IPS-15b (cell line): ENCODE measurements around the gene DDX11.
"Not testable (repeated sequence)": the region's sequence is repeated elsewhere in the genome, so short reads cannot be mapped to it uniquely, and the experiment has no call there.

Experiments used
- H3K27me3 ChIP-seq: one replicate; pipeline ENCODE4 v1.6.1; 2013; ENCODE audit warnings: low read length; ENCODE audit not compliant: control insufficient read depth, insufficient read depth
- H3K36me3 ChIP-seq: one replicate; pipeline ENCODE4 v1.6.1; 2013; ENCODE audit warnings: low read length; ENCODE audit not compliant: control insufficient read depth, insufficient read depth
- H3K4me1 ChIP-seq: one replicate; pipeline ENCODE4 v1.6.1; 2013; ENCODE audit warnings: mild to moderate bottlenecking, low read length; ENCODE audit not compliant: control insufficient read depth, insufficient read depth
- H3K4me3 ChIP-seq: one replicate; pipeline ENCODE4 v1.5.1; 2013; ENCODE audit warnings: low read depth, low read length
- H3K9ac ChIP-seq: one replicate; pipeline ENCODE4 v1.6.1; 2013; ENCODE audit warnings: low read depth, mild to moderate bottlenecking, low read length
- H3K9me3 ChIP-seq: one replicate; pipeline ENCODE4 v1.6.1; 2013; ENCODE audit warnings: mild to moderate bottlenecking, low read length; ENCODE audit not compliant: control insufficient read depth, insufficient read depth

The DDX11 gene

GRCh38 chr12:31037931-31038330 is 35.7 kb upstream of the DDX11 start:
- Histone ChIP-seq H3K9me3 (no peaks in the 10 kb centered on the region), H3K4me3 (no peak overlapping the region), H3K27me3 (no peaks in the 10 kb centered on the region), H3K36me3 (no peaks in the 10 kb centered on the region), H3K9ac (no peak overlapping the region), H3K4me1 (no peaks in the 10 kb centered on the region)

- Histone ChIP-seq H3K9ac (no peak overlapping the region), H3K9me3 (no peaks in the 10 kb centered on the region), H3K4me1 (no peaks in the 10 kb centered on the region), H3K27me3 (no peaks in the 10 kb centered on the region), H3K4me3 (no peak overlapping the region), H3K36me3 (no peaks in the 10 kb centered on the region)
Measured at GRCh38 chr12:31041033-31041564, 32.6 kb upstream of the DDX11 start.

GRCh38 chr12:31050143-31050542 is 23.5 kb upstream of the DDX11 start:
- H3K36me3 ChIP-seq, H3K9me3 ChIP-seq, H3K9ac ChIP-seq, H3K4me3 ChIP-seq, H3K27me3 ChIP-seq, H3K4me1 ChIP-seq: not testable (repeated sequence)

- not testable (repeated sequence) for H3K27me3 ChIP-seq, H3K9ac ChIP-seq, H3K4me3 ChIP-seq, H3K36me3 ChIP-seq, H3K4me1 ChIP-seq, H3K9me3 ChIP-seq
Measured at GRCh38 chr12:31050548-31050947, 23.1 kb upstream of the DDX11 start.

GRCh38 chr12:31051692-31052091 is 22.0 kb upstream of the DDX11 start:
- H3K9me3 ChIP-seq, H3K36me3 ChIP-seq, H3K4me1 ChIP-seq, H3K4me3 ChIP-seq, H3K9ac ChIP-seq, H3K27me3 ChIP-seq: not testable (repeated sequence)

- not testable (repeated sequence) for H3K9ac ChIP-seq, H3K4me1 ChIP-seq, H3K36me3 ChIP-seq, H3K9me3 ChIP-seq, H3K4me3 ChIP-seq, H3K27me3 ChIP-seq
Measured at GRCh38 chr12:31052121-31052520, 21.5 kb upstream of the DDX11 start.

GRCh38 chr12:31052666-31053439 is 20.8 kb upstream of the DDX11 start:
- H3K9me3 ChIP-seq, H3K27me3 ChIP-seq, H3K4me3 ChIP-seq, H3K9ac ChIP-seq, H3K36me3 ChIP-seq, H3K4me1 ChIP-seq: not testable (repeated sequence)

GRCh38 chr12:31053944-31054343 is 19.7 kb upstream of the DDX11 start:
- not testable (repeated sequence) for H3K4me3 ChIP-seq, H3K36me3 ChIP-seq, H3K9me3 ChIP-seq, H3K9ac ChIP-seq, H3K27me3 ChIP-seq, H3K4me1 ChIP-seq

GRCh38 chr12:31057671-31058070 is 16.0 kb upstream of the DDX11 start:
- H3K9ac ChIP-seq: no peak overlapping the region

GRCh38 chr12:31066196-31066595 is 7.5 kb upstream of the DDX11 start:
- H3K4me3 ChIP-seq: not testable (repeated sequence)

More at GRCh38 chr12:31057671-31058070, 16.0 kb upstream of the DDX11 start:
- no peak overlapping the region for H3K4me3 ChIP-seq
- no peaks in the 10 kb centered on the region for H3K9me3 ChIP-seq
- no peaks in the 10 kb centered on the region for H3K36me3 ChIP-seq
- H3K27me3 ChIP-seq: no peaks in the 10 kb centered on the region
- no peaks in the 10 kb centered on the region for H3K4me1 ChIP-seq

GRCh38 chr12:31067656-31068055 is 6.0 kb upstream of the DDX11 start:
- H3K4me1 ChIP-seq, H3K27me3 ChIP-seq, H3K4me3 ChIP-seq, H3K9ac ChIP-seq, H3K9me3 ChIP-seq, H3K36me3 ChIP-seq: not testable (repeated sequence)

More at GRCh38 chr12:31066196-31066595, 7.5 kb upstream of the DDX11 start:
- not testable (repeated sequence) for H3K36me3 ChIP-seq, H3K4me1 ChIP-seq, H3K9ac ChIP-seq, H3K9me3 ChIP-seq, H3K27me3 ChIP-seq

- H3K36me3 ChIP-seq, H3K9me3 ChIP-seq, H3K4me3 ChIP-seq, H3K9ac ChIP-seq, H3K27me3 ChIP-seq, H3K4me1 ChIP-seq: not testable (repeated sequence)
Measured at GRCh38 chr12:31070971-31071740, 2.5 kb upstream of the DDX11 start.
